WTC11 (cell line): ENCODE data around the gene FOXA2. TPM values are rescaled to one million over a fixed set of nuclear protein-coding genes. Genes with fewer than 3 reads are reported as not detected.

ENCODE experiments used
- ATAC-seq: fragments of 200-7000 bp; cut with Tn5 transposase; 2 replicates; pipeline ENCODE4 v1.10.0; 2021; ENCODE audit warnings: mild to moderate bottlenecking, moderate library complexity
- CTCF ChIA-PET: fragments of 300-600 bp; sonication (Branson Sonifier 250); formaldehyde crosslinking; loops from one replicate; lab custom pipeline; 2021; ENCODE audit warnings: antibody characterized with exemption; lab: Charles Lee
- POLR2A ChIA-PET: fragments of 350-600 bp; sonication (Branson Sonifier 250); formaldehyde crosslinking; loops from one replicate; lab custom pipeline; 2021; ENCODE audit warnings: antibody characterized with exemption; lab: Charles Lee
- DNase-seq: peaks from one replicate; pipeline ENCODE4 v3.0.0; 2021; ENCODE audit warnings: low spot score
- H3K27ac Mint-ChIP-seq: 2 replicates; pipeline ENCODE4 v1.8.0; 2021; ENCODE audit warnings: mixed read lengths
- H3K27me3 Mint-ChIP-seq: 2 replicates; pipeline ENCODE4 v1.8.0; 2021; ENCODE audit warnings: low read depth, mild to moderate bottlenecking, moderate library complexity, mixed read lengths
- H3K36me3 Mint-ChIP-seq: 2 replicates; pipeline ENCODE4 v1.8.0; 2021; ENCODE audit warnings: mixed read lengths
- H3K4me1 Mint-ChIP-seq: 2 replicates; pipeline ENCODE4 v1.8.0; 2022; ENCODE audit warnings: mixed read lengths
- H3K4me3 Mint-ChIP-seq: 2 replicates; pipeline ENCODE4 v1.8.0; 2021; ENCODE audit warnings: mild to moderate bottlenecking, moderate library complexity, mixed read lengths
- H3K9me3 Mint-ChIP-seq: 2 replicates; pipeline ENCODE4 v1.8.0; 2021; ENCODE audit warnings: mixed read lengths
- ATF3 ChIP-seq: sonication (generic); formaldehyde crosslinking; conservative IDR thresholded peaks from 2 replicates; pipeline ENCODE4 v1.8.1; 2022; ENCODE audit warnings: mild to moderate bottlenecking, missing genetic modification reagents
- ATF6 ChIP-seq: sonication (generic); formaldehyde crosslinking; IDR thresholded peaks from 2 replicates; pipeline ENCODE4 v1.8.1; 2023; ENCODE audit warnings: mild to moderate bottlenecking, missing genetic modification reagents
- CTCF ChIP-seq: fragments of 200-600 bp; IDR thresholded peaks from 2 replicates; pipeline ENCODE4 v1.8.0; 2022; ENCODE audit warnings: antibody characterized with exemption
- ELF4 ChIP-seq: sonication (generic); formaldehyde crosslinking; IDR thresholded peaks from 2 replicates; pipeline ENCODE4 v1.8.1; 2022; ENCODE audit warnings: low read depth, mild to moderate bottlenecking, moderate library complexity, missing genetic modification reagents
- ERG ChIP-seq: fragments of 250-450 bp; sonication (Bioruptor Pico); IDR thresholded peaks from 2 replicates; pipeline ENCODE4 v1.8.0; 2021; ENCODE audit warnings: mild to moderate bottlenecking
- FOXP1 ChIP-seq: sonication (generic); formaldehyde crosslinking; IDR thresholded peaks from 2 replicates; pipeline ENCODE4 v1.8.0; 2022; ENCODE audit warnings: missing genetic modification reagents, mild to moderate bottlenecking, moderate library complexity, borderline replicate concordance
- GABPB1 ChIP-seq: sonication (generic); formaldehyde crosslinking; IDR thresholded peaks from 2 replicates; pipeline ENCODE4 v1.8.1; 2023; ENCODE audit warnings: mild to moderate bottlenecking, missing genetic modification reagents
- HMGXB4 ChIP-seq: sonication (generic); formaldehyde crosslinking; IDR thresholded peaks from 2 replicates; pipeline ENCODE4 v1.8.1; 2023; ENCODE audit warnings: mild to moderate bottlenecking, moderate library complexity, missing genetic modification reagents
- MXD4 ChIP-seq: fragments of 250-450 bp; sonication (Bioruptor Pico); IDR thresholded peaks from 2 replicates; pipeline ENCODE4 v1.8.0; 2021; ENCODE audit warnings: mild to moderate bottlenecking, moderate library complexity, borderline replicate concordance
- NFYB ChIP-seq: sonication (generic); formaldehyde crosslinking; conservative IDR thresholded peaks from 2 replicates; pipeline ENCODE4 v1.8.0; 2022; ENCODE audit warnings: low read depth, missing genetic modification reagents
- NR2C2 ChIP-seq: sonication (generic); formaldehyde crosslinking; IDR thresholded peaks from 2 replicates; pipeline ENCODE4 v1.8.0; 2022; ENCODE audit warnings: mild to moderate bottlenecking, missing genetic modification reagents
- RELA ChIP-seq: sonication (generic); formaldehyde crosslinking; IDR thresholded peaks from 2 replicates; pipeline ENCODE4 v1.8.1; 2022; ENCODE audit warnings: missing genetic modification reagents, mild to moderate bottlenecking, borderline replicate concordance
- TEAD1 ChIP-seq: sonication (generic); formaldehyde crosslinking; IDR thresholded peaks from 2 replicates; pipeline ENCODE4 v1.8.0; 2022; ENCODE audit warnings: mild to moderate bottlenecking, missing genetic modification reagents
- ZBTB43 ChIP-seq: sonication (generic); formaldehyde crosslinking; IDR thresholded peaks from 2 replicates; pipeline ENCODE4 v1.8.1; 2023; ENCODE audit warnings: mild to moderate bottlenecking, missing genetic modification reagents
- ZNF138 ChIP-seq: sonication (generic); formaldehyde crosslinking; conservative IDR thresholded peaks from 2 replicates; pipeline ENCODE4 v1.8.1; 2022; ENCODE audit warnings: mild to moderate bottlenecking, moderate library complexity, missing genetic modification reagents
- total RNA-seq: library from RNA; stranded (reverse); gene quantifications from 3 replicates; pipeline ENCODE4 v1.2.3, GENCODE V29; 2021

FOXA2 gene
- total RNA-seq, 1 experiment from 2014 or later, result 3.1 TPM

GRCh38 chr20:22590662-22591061, 6.3 kb upstream of the FOXA2 start (continued):
- TF ChIP-seq ATF3 (CRISPR knock-in tag) (no peak), ZBTB43 (no peak), ERG (CRISPR knock-in tag) (no peak), FOXP1 (CRISPR knock-in tag) (no peak), HMGXB4 (CRISPR knock-in tag) (no peak)

GRCh38 chr20:22586645-22587310, 2.4 kb upstream of the FOXA2 start:
- Mint-ChIP-seq H3K27me3 (peaks cover 91% of the 10 kb centered on the region), H3K4me3 (peak overlapping the region; percentile 79), H3K36me3 (peaks cover 2% of the 10 kb centered on the region; the same call in 1 of the 2 replicates), H3K4me1 (peaks cover 58% of the 10 kb centered on the region), H3K27ac (no peak overlapping the region), H3K9me3 (no peaks in the 10 kb centered on the region)
- peak; percentile 44 for ATAC-seq
- POLR2A ChIA-PET, result no interaction called here
- no peak for TF ChIP-seq ATF3 (CRISPR knock-in tag)
- TF ChIP-seq CTCF, result peak; percentile 91
- no peak for TF ChIP-seq ELF4 (CRISPR knock-in tag)
- TF ChIP-seq ZNF138, result no peak
- no peak for TF ChIP-seq NR2C2 (CRISPR knock-in tag)
- TF ChIP-seq GABPB1, result peak; percentile 18; the same call in 1 of the 2 replicates
- CTCF ChIA-PET, result interaction anchor here (0.6 to 3.3 kb wide), 70 partner anchors 9 to 884 kb away, joined by 3 to 75 read pairs (median 6); partner anchors contain the start of gene NXT1
- DNase-seq, result peak; percentile 83

- H3K4me1 Mint-ChIP-seq, result peaks cover 56% of the 10 kb centered on the region
- peak overlapping the region; percentile 79 for H3K4me3 Mint-ChIP-seq
- H3K36me3 Mint-ChIP-seq, result peaks cover 2% of the 10 kb centered on the region; the same call in 1 of the 2 replicates
- peaks cover 94% of the 10 kb centered on the region for H3K27me3 Mint-ChIP-seq
- ATAC-seq (no peak), DNase-seq (peak; percentile 13)
- CTCF ChIA-PET, result interaction anchor here (0.7 to 3.3 kb wide), 56 partner anchors 8 to 883 kb away, joined by 3 to 75 read pairs (median 6); no protein-coding TSS in a partner anchor
- H3K9me3 Mint-ChIP-seq, result no peaks in the 10 kb centered on the region
- POLR2A ChIA-PET, result no interaction called here
- no peak overlapping the region for H3K27ac Mint-ChIP-seq
- TF ChIP-seq TEAD1 (CRISPR knock-in tag) (no peak), MXD4 (CRISPR knock-in tag) (no peak), ATF6 (CRISPR knock-in tag) (no peak), NFYB (no peak), ZBTB43 (no peak), ZNF138 (no peak), RELA (CRISPR knock-in tag) (no peak)
Measured at GRCh38 chr20:22585786-22586493, 1.6 kb upstream of the FOXA2 start.
